Stimulated activated CD8-positive, alpha-beta memory T cell treated with anti-CD3 and anti-CD28 coated beads, Interleukin-15, amount 100 ng/mL, for 48 hours (primary cell): Measurements from ENCODE around the gene EVA1A.

Experiments
- DNase-seq, 2 donors: peaks; one replicate each; pipeline ENCODE4 v3.0.0-alpha.2; 2020; ENCODE audit warnings: low read depth in 2 of 2

Gene EVA1A

DNA sequence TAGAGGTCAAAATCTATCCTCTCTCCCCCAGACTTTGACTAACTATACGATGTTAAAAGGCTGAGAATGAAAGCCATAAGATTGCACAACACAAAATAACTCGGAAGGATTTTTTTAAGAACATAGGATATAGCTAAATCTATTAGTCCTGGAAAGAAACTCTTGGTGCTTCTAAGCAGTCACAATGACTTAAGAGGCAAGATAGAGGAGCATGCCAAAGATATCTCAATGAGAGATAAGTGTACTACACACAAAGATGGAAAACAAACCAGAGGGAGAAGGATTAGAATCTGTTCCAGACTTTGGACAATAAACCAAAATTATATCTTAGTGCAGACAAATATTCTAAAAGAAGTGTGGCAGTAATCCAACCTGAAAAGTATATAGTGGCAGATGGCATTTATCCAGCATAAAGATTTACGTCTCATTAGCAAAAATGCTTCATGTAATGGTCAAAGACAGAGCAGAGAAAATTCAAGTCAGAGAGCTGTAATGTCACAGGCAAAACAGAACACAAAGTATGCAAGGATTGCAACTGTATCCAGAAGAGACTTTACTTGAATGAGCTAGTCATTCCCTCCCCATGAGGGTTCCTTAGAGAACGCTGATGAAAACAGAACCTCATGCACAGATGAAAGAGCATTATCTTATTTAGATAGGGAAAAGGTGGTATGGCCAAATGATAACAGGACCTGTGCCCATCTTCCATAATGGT, 28.8 kb upstream of the EVA1A start:
- no peak for DNase-seq

DNA sequence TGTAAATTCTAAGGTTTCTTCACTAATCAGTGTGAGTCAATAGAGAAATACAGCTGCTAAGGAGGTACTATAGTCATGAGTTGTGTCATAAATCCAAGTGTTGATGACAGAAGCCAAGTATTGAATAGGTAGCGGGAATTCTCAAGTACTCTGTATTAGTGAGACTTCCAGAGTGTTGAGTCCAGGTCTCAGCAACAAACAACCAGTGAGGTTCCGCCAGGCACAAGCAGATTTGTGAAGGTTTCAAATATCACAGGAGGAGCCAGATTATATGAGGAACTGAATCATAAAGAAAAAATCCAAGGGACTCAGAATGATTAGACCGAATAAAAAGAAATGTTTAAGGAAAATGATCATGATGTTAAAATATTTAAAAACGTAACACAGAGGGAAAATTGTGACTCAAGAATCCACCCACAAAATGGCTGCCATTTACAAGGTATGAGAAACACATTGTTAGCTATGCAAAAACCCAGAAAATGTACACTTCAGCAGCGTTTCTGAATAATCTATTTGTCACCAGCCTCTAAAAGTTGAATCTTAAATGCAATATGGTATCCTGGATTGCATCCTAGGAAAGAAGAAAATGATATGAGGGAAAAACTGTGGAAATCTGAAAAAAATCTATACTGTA, 27.3 kb upstream of the EVA1A start:
- DNase-seq: no peak

DNA sequence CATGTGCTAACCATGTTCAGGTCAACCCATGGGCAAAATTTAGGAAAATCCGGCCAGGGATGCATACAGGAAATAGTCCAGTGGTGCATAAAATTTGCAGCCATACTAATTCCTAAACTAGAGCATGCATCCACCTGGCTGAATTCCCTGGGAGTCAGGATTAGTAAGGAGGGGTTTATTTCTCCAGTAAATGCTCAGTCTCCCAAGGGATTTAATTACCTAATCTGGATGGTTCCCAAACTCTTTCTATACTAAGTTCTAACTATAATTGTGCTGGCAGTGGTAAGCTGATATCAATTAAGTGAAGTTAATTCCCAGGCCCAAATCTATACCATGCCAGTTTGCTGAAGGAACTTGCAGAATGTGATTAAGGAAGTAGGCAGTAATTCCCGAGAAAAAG, 26.2 kb upstream of the EVA1A start:
- DNase-seq: no peak

DNA sequence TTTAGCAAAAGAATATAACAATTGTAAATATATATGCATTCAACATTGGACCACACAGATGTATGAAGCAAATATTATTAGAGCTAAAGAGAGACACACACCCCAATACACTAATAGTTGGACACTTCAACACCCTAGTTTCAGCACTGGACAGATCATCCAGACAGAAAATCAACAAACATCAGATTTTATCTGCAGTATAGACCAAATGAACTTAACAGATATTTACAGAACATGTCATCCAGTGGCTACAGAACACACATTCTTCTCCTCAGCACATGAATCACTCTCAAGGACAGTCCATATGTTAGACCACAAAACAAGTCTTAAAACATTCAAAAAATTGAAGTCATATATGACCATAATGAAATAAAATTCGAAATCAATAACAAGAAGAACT, 22.1 kb upstream of the EVA1A start:
- DNase-seq: no peak

DNA sequence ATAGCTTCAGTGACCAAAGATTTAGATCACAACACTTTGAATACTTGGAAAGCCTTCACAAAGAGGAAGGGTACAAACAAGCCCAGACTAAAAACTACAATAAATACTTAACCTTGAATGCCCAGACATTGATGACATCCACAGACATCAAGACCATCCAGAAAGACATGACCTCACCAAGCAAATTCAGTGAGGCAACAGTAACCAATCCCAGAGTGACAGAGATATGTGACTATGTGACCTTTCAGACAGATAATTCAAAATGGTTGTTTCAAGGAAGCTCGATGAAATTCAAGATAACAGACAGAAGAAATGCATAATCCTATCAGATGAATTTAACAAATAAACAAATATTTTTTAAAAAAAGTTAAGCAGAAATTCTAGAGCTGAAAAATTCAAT, 19.9 kb upstream of the EVA1A start:
- DNase-seq: no peak

- no peak for DNase-seq
Measured at GRCh38 chr2:75580156-75580555, 19.4 kb upstream of the EVA1A start.

DNA sequence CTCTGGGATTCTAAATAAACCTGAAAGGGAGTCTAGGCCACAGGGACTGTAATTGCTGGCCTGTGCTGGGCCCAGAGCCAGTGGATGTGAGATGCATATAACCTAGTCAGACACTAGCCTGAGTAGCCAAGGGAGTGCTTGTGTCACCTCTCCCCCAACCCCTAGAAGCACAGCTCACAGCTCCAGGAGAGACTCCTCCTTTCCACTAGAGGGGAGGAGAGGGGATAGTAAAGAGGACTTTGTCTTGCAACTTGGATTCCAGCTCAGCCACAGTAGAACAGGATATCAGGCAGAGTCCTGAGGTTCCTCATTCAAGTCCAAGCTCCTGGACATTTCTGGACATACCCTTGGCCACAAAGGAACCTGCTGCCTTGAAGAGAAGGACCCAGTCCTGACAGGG, 18.4 kb upstream of the EVA1A start:
- DNase-seq: no peak

DNA sequence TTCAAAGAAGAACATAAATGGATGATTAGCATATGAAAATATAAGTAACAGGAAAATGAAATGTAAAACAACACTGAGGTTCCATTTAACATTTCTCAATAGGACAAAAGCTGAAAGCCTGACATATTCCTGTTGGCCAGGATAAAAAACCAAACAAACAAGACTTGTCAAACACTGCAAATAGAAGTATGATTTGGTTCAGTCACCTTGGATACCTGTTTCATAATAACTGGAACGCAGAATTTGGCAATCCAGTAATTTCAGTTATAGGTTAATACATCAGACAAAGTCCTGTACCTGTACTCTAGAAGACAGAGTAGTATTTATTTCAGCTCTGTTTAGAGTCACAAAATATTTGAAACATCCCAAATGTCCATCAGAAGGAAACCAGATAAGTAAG, 16.5 kb upstream of the EVA1A start:
- DNase-seq: no peak

DNA sequence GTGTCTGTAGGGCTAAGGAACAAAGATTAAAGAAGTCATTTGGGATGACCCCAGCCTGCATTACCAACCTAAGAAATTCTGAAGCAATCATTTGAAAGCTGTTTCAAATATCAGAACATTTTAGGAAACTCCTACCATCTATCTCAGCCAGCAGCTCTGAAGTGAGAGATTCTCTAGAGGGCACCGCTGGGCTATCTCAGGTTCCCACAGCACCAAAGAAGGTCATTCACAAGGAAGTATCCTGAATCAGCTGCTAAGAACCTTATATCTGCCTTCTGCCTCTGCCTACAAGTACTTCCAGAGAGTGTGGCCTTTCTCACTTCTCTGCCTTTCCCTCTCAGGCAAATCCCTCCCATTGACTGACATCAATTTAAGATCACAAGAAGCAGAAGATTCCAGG, 13.4 kb upstream of the EVA1A start:
- DNase-seq: no peak

GRCh38 chr2:75573145-75573878, 12.6 kb upstream of the EVA1A start:
- no peak for DNase-seq

- DNase-seq: no peak
Measured at GRCh38 chr2:75571730-75572430, 11.1 kb upstream of the EVA1A start.

DNA sequence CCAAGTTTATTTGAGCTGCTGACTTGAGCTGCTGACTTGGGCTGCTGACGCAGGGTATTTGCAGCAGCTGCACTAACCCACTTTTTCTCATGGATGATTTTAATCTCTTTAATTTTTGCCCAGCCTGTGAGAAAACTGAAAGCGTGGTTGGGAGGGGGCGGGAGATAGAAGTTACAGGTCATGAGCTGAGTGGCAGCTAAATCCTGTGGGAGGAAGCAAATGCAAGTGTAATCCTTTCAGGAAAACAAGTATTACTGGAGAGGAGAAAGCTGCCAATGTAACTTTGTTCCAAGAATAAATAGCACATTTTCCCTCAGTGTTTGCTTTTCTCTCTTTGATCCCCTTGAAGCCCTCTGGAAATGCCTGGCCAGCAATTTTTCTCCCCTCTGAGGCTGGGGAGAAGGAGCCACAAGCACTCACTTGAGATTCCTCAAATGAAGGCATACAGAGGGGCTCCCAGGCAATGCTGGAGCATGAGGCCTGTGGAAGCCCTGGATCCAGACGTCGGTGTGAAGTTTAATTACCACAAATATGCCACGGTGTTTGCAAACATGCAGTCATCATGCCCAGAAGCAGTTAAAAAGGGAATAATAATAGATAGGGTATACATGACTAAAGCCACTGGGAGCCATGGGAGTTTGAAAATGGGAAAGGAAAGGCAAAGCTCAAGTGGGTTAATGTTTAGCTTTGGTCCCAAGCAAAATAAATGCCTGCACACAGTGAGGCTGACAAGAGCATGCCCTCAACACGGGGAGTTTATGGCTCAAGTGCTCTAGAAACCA, 10.4 kb upstream of the EVA1A start:
- DNase-seq: no peak

GRCh38 chr2:75570024-75570947, 9.5 kb upstream of the EVA1A start:
- DNase-seq: no peak

DNA sequence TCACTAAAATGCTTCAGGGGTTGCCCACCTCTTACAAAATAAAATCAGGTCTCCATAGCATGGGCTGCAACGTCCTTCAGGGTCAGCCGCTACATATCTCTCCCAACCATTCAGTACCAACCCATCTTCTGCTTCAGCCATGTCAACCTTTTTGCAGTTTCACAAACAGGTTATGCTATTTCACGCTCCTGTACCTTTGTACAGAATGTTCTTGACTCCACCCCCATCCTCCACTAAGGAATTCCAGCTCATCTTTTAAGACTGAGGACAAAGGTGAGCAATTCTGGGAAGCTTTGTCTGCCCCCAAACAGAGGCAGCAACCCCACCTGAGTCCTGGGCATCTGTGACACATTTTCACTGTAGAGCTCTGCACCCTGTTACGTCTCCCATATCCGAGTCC, 8.8 kb upstream of the EVA1A start:
- no peak for DNase-seq

DNA sequence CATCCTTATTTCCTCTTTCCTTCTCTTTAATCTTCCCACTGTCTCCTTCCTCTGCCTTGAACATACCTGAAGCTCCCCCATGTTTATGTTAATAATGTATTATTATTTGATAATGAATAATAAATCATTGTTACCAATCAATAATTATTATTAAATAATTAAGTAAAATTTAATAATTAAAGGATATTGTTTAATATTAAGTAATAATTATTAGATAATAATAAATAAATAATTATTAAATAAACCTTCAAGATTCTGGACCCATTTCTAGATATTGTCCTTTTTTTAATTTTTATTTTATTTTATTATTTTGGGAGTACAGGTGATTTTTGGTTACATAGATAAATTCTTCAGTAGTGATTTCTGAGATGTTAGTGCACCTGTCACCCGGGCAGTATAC, 7.4 kb upstream of the EVA1A start:
- no peak for DNase-seq

DNA sequence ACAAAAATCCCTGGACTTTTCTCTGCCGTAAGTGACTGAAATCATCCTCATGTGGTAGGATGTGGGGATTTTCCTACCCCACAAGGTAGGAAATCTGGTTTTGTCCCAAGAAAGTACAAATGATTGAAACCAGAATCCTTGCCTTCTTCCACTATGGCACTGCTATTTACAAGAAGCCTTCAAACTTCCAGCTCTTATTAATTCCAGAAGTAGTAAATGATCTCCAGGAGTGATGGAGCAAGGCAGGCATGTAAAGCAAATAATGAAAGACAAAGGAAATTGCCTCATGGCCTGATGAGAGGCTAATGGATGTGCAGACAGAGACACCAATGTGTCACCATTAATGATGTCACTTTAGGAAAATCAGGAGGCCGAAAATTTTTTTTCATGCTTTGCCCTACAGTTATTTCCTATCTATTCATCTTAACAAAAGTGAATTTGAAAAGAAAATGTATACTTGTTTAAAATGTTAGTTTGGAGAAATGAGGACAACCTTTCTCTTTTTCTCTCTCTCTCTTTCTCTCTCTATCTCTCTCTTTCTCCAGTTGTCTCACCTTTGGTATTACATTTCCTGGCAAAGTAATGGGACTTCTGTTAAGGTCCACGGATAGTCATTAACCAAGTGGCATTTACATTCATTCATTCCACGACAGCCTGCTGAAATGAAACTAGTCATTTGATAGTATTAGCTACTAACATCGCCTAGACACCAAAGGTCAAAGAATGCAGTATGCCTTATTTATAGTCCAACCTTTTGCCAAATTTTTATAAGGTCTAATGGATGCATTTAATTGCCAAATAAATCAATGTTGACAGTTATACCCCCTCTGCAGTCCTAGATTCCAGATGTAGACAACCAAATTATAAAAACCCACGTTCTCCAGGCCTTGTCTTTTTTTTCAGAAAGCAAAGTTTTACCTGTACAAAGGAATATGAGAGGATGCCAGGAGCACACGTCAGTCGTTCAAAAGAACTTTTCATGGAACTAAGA, 5.0 kb upstream of the EVA1A start:
- DNase-seq: no peak

- no peak for DNase-seq
Measured at GRCh38 chr2:75564713-75565359, 4.1 kb upstream of the EVA1A start.

GRCh38 chr2:75564026-75564688, 3.4 kb upstream of the EVA1A start:
- no peak for DNase-seq
